Stimulated activated CD8-positive, alpha-beta memory T cell treated with anti-CD3 and anti-CD28 coated beads, Interleukin-15, amount 100 ng/mL, for 4 hours (primary cell): ENCODE data around the gene CTTNBP2NL.

Experiments
- DNase-seq, 2 donors: peaks; one replicate each; pipeline ENCODE4 v3.0.0-alpha.2; 2020; ENCODE audit warnings: low read depth in 2 of 2

The CTTNBP2NL gene, protein sequence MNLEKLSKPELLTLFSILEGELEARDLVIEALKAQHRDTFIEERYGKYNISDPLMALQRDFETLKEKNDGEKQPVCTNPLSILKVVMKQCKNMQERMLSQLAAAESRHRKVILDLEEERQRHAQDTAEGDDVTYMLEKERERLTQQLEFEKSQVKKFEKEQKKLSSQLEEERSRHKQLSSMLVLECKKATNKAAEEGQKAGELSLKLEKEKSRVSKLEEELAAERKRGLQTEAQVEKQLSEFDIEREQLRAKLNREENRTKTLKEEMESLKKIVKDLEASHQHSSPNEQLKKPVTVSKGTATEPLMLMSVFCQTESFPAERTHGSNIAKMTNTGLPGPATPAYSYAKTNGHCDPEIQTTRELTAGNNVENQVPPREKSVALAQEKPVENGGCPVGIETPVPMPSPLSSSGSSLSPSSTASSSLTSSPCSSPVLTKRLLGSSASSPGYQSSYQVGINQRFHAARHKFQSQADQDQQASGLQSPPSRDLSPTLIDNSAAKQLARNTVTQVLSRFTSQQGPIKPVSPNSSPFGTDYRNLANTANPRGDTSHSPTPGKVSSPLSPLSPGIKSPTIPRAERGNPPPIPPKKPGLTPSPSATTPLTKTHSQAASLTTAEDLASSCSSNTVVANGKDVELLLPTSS

DNA sequence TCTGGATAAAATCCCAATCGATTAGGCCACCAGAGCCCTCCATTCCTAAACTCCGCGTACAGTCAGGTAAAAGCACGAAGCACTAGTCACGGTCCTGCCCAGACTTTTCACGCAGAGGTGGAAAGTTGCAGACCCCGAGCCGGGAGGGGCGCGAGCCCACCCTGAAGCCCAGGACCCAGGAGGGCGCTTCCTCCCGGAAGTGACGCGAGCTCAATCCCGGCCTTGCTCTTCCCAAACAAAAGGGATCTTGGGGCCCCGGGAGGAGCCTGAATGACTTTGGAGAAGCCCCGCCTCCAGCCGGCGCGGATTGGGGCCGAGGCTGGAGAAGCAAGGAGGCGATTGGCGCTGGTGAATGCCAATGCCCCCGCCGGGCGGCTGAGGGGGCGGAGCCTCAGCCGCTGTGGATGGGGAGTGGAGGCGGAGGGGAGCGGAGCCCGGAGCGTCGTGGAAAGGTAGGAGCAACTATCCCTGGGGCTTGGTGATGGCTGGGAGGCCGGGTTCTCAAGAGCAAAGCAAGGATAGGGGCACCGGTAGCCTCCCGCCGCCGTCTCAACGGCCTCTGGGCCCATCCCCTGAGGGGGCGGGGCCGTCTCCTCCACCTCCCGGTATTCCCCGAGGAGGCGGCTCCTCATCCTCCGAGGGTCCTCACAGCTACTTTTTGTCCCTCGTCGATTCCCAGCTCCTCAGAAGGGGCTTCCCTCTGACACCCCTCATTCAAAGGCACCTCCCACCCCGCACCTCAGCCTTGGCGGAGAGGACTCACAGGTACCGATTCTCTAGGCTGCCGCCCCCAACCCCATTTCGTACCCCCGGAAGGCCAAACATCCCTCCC lies at the start of gene CTTNBP2NL:
CTTNBP2NL (plus strand) TSS at position 394 of the 832 bp plus-strand sequence. CDS start 19,952 bp downstream, outside the sequence.
- peak; percentile 52 to 63 for DNase-seq

DNA sequence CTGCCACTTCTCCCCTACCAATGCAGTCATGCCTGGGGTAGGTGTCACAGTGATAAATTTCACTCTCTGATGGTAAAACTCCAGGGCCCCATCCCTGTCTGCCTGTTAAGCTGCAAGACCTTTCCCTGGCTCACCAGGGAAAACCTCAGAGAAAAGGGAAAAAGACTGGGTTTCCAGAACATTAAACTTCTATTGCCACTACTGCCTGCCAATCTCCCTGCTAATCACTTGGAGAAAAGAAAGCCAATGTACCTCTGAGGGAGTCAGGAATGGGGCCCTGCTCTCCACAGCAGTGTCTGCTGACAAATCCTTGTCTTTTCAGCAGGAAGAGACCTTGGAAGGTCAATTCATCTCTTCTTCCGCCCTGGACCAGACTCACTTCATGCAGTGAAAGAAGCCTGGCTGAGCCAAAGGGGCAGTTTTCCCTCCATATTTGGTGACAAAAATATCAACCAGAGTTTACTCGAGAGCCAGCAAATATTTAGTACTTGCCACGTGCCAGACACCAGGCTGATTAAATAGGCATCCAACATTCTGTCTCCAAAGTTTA lies 49.1 kb upstream of the CTTNBP2NL start:
- DNase-seq = no peak

DNA sequence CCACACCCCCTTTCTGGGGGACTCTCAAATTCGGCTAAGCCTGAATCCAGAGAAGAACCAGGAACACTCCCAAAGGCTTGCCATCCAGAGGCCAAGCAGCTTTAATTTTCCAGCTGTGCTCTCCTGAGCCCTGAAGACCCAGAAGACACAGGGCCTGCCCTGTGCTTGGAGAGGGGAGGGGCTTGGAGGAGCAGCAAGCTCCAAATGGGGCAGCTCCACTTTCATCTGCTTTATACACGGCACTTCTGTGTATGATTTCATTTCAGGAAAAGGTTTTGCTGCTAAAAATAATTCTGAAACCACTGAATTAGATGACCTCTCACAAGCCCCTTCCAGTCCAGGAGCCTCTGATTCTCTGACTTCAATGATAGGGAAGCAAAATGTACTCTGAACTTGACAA lies 39.2 kb upstream of the CTTNBP2NL start:
- DNase-seq = no peak

DNA sequence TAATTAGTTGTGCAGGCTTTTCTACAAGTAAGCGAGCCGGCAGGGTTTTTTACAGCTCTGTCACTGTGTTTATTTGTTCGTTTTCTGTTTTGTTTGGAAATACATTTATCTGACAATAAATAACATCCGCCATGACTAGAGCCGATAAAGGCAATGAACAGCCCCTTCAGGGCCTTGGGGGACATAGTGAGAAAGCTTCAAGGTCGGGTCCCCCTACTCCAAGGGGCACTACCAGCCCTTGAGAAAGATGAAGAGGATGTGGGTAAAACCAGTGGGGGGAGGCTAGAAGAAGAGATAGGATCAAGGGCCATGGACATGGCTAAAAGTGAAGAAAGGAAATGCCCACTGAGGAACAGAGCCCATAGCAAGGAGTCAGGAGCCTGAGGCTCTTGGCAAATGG lies 38.5 kb upstream of the CTTNBP2NL start:
- no peak for DNase-seq

DNA sequence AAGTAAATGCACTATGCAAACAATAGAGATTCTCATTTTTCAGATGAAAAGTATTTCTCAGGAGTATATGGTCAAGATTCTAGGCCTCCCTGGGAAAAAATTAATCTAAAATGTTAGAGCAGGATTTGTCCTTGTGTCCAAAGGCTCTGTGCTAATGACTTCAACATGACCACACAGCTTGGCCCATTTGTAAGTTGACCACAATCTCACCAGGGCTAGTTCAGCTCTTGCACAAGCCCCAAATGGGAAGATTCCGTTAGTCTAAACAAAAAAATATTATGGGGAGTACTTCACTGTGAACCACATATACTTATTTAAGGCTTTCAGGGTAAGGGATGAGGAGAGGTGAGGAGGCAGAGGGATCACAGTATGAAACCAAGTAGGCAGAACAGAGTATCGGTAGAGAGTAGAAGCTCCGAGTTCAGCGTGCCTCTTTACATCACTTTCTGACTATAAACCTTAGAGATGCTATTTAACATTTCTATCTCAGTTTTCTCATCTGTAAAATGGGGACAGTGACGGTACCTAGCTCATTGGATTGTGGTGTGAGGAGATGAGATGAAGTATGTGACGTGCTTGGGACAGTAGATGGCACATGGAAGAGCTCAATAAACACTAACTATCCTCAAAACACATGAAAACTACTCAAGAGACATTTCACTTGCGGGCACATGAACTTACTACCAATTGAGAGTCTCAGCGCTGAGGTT lies 37.8 kb upstream of the CTTNBP2NL start:
- no peak for DNase-seq

DNA sequence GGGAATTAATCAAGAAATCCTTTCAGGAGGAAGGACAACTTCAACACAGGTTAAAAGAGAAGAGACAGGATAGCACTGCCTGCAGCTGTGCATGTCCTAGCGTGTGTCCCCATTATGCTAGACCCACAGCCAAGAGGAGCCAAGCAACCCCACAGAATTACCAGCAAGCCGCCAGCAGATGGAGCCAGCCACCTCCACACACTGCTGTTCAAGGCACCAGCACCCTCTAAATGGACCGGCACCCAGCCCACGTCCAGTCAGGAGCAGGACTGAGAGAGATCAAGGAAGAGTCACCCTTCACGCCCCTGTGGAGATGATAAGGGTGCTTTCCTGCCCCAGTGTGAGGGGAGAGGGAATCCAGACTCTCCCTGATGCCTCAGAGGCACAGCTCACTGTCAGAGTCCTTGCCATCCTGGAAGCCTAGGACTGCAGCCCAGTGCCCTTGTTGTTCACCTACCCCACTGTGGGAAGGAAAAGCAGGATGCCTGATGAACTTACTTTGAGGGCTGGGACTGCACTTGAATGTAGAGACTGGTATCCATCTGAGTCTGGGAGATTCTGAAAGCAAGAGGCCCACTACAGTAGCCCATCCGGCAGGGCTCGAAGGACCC lies 37.1 kb upstream of the CTTNBP2NL start:
- DNase-seq = no peak

DNA sequence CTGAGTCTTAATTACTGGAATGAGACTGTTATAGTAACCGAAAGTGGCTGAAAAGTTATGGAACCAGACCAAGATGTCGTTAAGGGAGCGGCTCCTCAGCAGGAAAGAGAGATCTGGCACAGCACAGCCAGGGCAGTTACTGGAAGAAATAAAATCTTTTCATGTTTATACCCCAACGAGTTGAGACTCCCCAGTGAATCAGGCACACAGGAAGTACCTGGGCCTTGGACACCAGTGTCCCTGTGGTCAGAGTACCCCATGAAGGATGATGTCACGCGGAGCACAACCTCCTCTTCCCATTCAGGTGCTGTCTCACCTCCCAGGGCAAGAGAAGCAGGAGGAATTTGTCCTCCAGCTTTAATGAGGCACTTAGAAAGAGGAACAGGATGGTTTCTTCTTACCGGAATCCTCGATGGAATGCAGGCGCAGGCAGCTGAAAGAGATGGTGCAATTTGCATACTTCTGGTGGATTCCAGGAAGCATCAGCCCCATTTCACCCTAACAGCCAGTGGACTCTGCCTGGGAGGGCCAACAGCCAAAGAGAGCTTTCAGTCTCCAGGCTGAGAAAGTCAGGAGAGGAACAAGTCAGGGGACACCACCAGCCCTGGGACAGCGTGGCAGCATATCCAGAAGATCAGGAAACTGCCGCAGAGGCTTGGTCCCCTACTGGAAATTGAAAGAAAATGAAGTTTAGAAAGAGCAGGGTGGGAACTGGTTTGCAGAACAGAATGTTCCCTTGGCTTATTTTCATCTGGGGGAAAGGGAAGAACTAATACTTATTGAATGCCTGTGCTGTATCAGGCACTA lies 35.9 kb upstream of the CTTNBP2NL start:
- no peak for DNase-seq

DNA sequence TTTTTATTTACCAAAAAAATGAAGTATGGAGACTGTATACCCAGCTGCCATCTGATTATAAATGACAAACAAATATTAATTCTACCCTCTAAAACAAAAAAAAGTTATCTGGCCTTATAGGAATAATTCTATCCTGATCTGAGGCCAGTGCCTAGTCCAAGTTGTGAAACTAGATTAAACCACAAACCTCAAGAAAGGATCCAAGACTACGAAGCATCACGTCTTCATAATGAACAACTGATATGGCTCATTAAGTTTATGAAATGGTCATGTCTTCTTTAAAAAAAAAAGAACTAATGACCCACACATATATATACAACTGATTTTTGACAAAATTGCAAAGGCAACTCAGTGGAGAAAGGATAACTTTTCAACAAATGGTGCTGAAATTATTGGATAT lies 32.4 kb upstream of the CTTNBP2NL start:
- no peak for DNase-seq

DNA sequence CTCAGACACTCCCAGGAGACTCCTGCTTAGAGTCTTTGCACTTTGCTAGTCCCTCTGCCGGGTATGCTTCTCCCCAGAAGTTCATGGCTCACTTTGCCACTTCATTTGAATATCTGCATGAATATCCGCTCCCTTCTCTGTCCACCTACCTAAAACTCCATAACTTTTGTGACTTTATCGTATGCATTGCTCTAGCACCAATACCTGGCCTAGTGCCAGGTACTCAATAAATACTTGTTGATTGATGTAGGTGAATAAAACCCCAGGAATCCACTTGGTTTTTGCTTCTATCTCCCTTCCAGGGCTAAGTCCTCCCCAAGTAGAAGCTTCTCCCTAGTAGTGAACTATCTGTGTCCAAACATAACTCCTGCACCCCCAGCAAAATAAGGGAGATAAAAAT lies 27.8 kb upstream of the CTTNBP2NL start:
- no peak for DNase-seq

DNA sequence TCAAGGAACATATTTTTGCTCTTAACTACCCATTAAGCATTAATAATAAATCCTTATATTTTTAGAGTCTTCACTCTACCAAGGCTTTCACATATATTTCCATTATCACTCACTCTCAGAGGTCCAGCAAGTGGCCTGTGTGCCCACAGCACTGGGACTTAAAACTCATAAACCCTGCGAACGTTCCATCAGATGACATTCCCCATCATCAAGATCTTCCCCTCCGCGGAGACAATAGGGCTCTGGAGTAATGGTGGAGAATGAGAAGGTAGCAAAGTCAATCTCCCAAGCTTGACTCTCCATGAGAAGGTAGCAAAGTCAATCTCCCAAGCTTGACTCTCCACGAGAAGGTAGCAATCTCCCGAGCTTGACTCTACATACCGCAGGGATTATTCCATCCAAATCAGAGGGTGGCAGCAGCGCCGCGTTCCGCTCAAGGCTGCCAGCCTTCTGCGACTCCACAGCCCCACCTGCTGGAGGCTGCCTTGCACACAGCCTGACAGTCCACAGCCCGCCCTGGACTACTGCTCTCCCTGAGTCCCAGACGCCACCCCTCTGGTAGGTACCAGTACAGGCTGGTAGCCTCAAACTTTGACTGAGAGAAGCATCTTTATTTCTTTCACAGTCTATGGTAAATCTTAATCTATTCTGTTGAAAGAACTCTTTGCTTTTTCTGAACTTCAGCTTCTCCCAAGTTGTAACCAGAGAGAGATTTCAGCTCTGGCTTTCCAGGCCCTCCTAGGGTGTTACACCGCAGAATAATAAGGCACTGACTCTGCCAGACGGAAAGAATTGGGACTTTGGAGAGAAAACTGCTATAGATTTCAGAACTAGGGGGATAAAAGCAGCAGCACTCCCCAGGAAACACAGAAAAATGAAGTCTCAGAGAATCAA lies 26.4 kb upstream of the CTTNBP2NL start:
- DNase-seq = peak; percentile 49 to 58

DNA sequence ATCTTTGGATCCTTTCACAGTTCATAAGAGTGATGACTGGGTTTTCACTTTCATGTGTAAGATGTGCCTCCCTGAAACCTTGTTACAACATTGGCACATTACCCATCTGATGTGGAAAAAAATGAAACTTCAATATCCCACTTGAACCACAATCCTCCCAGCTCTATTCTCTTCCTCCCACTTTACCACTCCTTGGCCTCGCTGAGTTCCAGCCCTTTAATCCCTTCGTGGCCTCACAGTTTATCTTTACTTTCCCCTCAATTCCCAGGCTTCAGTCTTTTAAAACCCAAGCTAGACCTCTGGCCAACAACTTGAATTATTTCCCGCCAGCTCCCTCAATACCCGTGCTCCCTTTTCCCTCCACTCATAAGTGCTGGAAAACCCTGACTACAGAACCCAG lies 25.0 kb upstream of the CTTNBP2NL start:
- DNase-seq = no peak

DNA sequence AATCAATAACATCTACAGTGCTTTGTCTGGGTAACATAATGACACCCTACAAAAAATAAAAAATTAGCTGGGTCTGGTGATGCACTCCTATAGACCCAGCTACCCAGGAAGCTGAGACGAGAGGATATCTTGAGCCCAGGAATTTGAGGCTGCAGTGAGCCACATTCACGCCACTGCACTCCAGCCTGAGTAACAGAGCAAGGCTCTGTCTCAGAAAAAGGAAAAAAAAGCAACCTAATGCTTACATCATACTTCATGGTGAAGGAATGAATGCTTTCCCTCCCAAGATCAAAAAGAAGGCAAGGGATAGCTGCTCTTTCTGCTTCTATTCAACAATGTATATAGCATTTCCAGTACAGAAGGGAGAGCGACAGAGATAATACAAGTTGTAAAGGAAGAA lies 24.2 kb upstream of the CTTNBP2NL start:
- no peak for DNase-seq

DNA sequence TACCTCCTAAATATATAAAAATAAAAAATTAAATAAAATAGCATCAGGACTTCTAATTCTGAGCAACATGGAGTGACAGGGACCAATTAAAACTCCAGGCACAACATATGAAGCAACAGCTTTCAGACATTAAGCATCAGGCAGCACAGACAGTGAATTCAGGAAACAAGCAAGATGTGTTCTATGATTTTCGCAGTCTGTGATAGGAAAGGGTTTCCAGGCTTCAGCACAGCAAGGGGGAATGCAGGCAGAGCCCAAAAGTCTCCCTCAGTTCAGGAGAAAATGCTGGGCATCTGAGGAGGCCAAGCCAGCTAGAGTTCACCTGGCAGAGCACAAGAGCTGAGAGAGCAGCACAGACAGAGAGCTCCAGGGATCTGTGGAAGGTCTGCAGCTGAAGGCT lies 22.2 kb upstream of the CTTNBP2NL start:
- DNase-seq = no peak

DNA sequence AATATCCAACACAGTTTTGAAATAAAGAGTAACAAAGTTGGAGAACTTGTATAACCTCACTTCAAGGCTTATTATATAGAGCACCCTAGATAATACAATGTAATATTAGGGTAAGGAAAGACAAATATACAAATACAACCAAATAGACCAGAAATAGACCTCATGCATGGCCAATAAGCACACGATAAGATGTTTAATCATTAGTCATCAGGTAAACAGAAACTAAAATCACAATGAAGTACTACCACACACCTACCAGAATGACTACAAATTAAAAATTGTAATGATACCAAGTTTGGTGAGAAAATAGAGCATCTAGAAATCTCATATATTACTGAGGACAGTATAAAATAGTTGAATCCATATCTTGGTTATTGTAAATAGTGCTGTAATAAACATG lies 20.3 kb upstream of the CTTNBP2NL start:
- DNase-seq = no peak

DNA sequence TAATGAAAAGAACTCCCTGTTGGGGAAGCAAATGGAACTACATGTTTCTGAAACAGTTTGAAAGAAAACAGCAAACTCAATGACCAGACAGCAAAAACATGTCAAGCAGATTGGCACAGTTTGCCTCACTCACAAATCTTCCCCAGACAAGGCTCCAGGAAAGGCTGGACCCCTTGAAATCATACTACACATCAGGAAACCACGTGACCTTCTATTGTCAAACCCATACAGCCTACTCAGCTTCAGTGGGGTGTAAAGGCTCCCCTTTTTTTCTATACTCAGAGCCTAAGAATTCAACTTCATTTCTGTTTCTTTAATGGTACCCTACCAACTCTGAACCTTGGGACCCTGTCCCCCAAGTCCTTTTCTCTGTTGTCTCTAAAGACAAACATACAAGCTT lies 15.7 kb upstream of the CTTNBP2NL start:
- no peak for DNase-seq

DNA sequence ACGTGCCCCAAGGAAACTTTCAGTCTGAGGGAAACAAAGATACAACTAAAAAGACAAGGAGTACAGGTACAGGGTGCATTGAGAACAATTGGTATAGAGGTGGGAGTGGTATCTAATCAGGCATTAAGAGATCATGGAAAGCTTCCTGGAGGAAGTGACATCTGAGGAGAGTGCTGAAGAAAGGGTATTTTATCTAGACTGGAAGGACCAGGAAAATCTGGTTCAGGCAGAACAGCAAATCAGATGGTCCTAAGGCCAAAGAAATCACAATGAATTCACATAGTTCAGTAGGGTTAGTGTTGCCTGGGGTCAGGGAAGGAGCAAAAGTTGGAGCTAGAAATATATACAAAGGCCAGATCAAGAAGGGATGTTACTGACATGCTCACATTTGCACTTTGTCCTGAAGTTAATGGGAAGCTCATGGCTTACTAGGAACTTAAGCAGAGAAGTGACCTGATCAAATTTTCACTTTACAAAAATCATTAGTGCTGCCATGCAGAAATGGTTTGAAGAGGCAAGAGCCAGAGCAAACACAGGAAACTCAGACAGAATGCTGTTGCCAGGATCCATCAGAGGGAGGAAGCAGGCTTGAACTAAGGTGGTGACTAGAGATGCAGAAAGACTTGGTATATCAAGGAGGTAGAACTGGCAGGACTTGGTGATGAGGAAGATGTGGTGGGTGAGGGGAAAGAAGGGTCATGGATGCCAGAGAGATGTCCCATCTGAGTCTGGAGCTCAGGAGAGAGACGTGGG lies 14.5 kb upstream of the CTTNBP2NL start:
- DNase-seq = no peak

DNA sequence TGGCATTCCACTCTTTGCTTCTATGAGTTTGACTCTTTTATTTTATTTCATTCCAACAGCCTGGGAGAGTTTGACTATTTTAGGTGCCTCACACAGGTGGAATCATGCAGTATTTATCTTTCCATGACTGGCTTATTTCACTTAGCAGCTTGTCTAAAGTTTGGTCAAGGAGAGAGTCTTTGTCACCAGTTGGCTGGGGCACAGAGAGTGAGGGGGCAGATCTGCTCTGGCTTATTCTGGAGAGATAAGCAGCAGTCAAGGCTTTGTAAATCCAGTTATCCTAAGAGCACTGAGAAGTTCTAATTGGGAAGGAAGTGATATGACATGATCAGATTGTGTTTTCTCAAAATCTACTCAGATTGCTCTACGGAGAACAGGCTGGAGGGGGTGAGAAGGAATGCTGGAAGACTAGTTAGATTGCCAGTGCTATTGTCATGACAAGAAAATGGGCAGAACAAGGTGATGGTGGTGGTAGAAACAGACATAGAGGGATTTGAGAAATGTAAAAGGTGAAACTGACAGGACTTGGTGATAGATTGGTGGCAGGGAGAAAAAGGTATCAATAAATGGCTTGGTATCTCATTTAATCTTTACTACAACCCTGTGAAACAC lies 12.1 kb upstream of the CTTNBP2NL start:
- DNase-seq = no peak
